ENCODE results near the gene CD163. TPM values are rescaled to one million over a fixed set of nuclear protein-coding genes. Genes with fewer than 3 reads are reported as not detected.
A peak's percentile ranks its signal among the peaks of the same experiment; 100 is the strongest.
"Not testable (repeated sequence)": the region's sequence is repeated elsewhere in the genome, so short reads cannot be mapped to it uniquely, and the experiment has no call there.

CD163 gene
- total and polyA plus RNA-seq, 8 donors, result 14.7 to 109 (median 31.3) TPM

DNA sequence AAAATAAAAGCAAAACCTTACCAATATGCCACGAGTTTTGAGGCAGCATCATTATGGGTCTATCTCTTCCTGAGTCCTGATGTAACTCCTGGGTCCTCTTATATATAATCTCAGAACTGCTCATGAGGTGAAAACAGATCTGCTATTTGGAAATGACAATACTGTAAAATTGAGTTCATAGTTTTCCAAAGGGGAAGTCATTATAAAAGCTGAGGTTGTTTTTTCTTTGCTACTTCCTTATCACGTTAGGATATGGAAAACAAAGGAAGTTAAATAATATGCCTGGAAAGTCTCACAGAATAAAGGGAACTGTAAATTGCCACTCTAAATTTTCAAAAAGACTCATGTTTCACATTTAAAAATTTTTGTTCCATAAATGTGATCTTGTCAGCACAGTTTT, 59.5 kb downstream of the CD163 start, which contains the start of gene CD163L1:
Gene CD163L1 (minus strand): TSS at position 78 of the 400 bp plus-strand sequence. CDS start 26 bp downstream, at position 52.
- no peak for DNase-seq
- intact Hi-C loops (cut with DNase I; ENCODE audit: low total_unique reads), result no loop called here
- H3K27me3 ChIP-seq, result peaks cover 0 to 26% (median 15%) of the 10 kb centered on the region in 3 donors
- WGBS, 5 donors, result 16 to 25% (median 20%) methylated on average over 2 of the region's 2 CpGs
- peaks cover 0 to 11% (median 9%) of the 10 kb centered on the region in 4 donors for H3K9me3 ChIP-seq
- TF ChIP-seq EP300 (IDR thresholded peaks at IDR 0.05), result no peak
- TF ChIP-seq, protein P1, sequence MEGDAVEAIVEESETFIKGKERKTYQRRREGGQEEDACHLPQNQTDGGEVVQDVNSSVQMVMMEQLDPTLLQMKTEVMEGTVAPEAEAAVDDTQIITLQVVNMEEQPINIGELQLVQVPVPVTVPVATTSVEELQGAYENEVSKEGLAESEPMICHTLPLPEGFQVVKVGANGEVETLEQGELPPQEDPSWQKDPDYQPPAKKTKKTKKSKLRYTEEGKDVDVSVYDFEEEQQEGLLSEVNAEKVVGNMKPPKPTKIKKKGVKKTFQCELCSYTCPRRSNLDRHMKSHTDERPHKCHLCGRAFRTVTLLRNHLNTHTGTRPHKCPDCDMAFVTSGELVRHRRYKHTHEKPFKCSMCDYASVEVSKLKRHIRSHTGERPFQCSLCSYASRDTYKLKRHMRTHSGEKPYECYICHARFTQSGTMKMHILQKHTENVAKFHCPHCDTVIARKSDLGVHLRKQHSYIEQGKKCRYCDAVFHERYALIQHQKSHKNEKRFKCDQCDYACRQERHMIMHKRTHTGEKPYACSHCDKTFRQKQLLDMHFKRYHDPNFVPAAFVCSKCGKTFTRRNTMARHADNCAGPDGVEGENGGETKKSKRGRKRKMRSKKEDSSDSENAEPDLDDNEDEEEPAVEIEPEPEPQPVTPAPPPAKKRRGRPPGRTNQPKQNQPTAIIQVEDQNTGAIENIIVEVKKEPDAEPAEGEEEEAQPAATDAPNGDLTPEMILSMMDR (IDR thresholded peaks at IDR 0.05), result no peak
- TF ChIP-seq POLR2A (IDR thresholded peaks at IDR 0.05), result no peak
- no peak for TF ChIP-seq POLR2AphosphoS5 (IDR thresholded peaks at IDR 0.05)
- no peaks in the 10 kb centered on the region for H3K36me3 ChIP-seq
- no peak within 1 kb of the TSS for H3K4me3 ChIP-seq
- no peak within 1 kb of the TSS for H3K27ac ChIP-seq
- peaks cover 0 to 4% (median 0%) of the 10 kb centered on the region in 4 donors for H3K4me1 ChIP-seq

DNA sequence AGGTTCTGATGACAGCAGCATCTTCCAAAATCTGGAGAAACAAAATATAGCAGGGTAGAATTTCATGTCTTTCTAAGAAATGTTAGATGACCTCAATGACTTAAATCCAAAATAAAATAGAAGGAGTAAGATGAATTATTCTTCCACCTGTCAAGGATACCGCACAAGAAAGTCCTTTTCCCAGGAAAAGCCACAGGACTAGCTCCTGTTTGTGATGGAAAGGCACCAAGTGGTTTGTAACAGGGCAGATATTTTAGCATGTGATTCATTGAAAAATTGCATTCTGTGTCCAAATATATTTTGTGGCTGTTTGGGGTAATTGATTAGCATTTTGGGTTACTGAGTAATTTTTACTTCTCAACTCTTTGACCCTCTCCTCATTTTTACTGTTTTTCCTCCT, 62.4 kb downstream of the CD163 start:
- H3K27me3 ChIP-seq, result peaks cover 0 to 31% (median 15%) of the 10 kb centered on the region in 3 donors
- WGBS, 5 donors, result 90 to 96% (median 93%) methylated on average over 1 of the region's 1 CpG
- no peaks in the 10 kb centered on the region for H3K36me3 ChIP-seq
- no peak for DNase-seq
- peaks cover 0 to 4% (median 0%) of the 10 kb centered on the region in 4 donors for H3K4me1 ChIP-seq
- H3K9me3 ChIP-seq, result peaks cover 0 to 11% (median 9%) of the 10 kb centered on the region in 4 donors
- no peak overlapping the region for H3K4me3 ChIP-seq
- H3K27ac ChIP-seq, result no peak overlapping the region
- TF ChIP-seq, protein P1 (IDR thresholded peaks at IDR 0.05), result no peak
- TF ChIP-seq EP300 (IDR thresholded peaks at IDR 0.05) (no peak), POLR2A (IDR thresholded peaks at IDR 0.05) (no peak), POLR2AphosphoS5 (IDR thresholded peaks at IDR 0.05) (no peak)
- intact Hi-C loops (cut with DNase I; ENCODE audit: low total_unique reads), result no loop called here

DNA sequence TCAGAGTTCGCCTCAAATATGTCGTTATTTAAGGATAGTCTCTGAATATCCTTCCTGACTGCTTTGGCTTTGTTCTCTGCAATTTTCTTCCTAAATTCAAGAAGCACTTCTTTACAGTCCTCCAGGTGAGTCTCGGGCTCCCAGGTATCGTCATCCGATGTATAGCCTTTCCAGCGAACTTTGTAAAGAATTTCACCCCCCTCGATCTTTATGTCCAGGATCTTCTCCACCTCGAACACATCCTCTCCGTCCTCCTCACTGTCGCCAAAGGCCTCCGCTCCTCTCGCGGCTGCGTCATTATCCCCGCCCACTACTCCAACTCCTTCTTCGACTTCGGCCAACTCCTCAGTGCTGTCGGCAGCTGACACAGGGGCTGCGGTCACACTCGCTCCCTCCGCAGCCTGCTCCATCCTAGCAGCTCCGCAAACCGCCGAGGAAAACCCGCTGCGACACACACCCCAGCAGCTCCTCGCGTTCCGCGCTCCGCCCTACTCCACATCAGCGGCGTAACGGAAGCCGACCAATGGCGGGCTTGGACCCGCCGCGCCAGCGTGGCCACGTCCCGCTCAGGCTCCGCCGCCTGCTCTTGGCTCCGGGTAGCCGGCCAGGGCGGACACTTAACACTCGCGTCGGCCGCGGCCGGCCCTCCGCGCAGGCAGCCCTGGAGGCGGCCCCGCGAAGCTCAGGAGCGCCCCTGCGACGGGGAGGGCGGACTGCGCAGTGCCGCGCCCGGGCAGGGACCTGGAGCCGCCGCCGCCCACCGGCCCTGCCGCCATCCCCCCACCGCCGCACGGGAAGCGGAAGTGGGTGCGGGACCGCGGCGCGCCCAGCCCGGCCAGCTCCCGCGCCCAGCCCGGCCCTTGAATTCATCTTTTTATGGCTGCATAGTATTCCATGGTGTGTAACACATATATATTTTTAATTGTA, 63.7 kb downstream of the CD163 start:
- peaks cover 0 to 11% (median 9%) of the 10 kb centered on the region in 4 donors for H3K9me3 ChIP-seq
- 13 to 27% (median 21%) methylated on average over 46 to 84 of the region's 84 CpGs for WGBS, 5 donors
- peak in 1 of 2 donors; percentile 69 for DNase-seq
- H3K4me3 ChIP-seq, result peak overlapping the region; percentile 18 to 32 (median 30)
- H3K27me3 ChIP-seq, result peaks cover 0 to 31% (median 15%) of the 10 kb centered on the region in 3 donors
- peak overlapping the region in 1 of 5 donors; percentile 17 for H3K27ac ChIP-seq
- TF ChIP-seq POLR2A (IDR thresholded peaks at IDR 0.05) (no peak), POLR2AphosphoS5 (IDR thresholded peaks at IDR 0.05) (no peak), EP300 (IDR thresholded peaks at IDR 0.05) (no peak)
- TF ChIP-seq, protein P1 (IDR thresholded peaks at IDR 0.05), result no peak
- no peaks in the 10 kb centered on the region for H3K36me3 ChIP-seq
- intact Hi-C loops (cut with DNase I; ENCODE audit: low total_unique reads), result no loop called here
- H3K4me1 ChIP-seq, result peaks cover 0 to 4% (median 0%) of the 10 kb centered on the region in 4 donors

DNA sequence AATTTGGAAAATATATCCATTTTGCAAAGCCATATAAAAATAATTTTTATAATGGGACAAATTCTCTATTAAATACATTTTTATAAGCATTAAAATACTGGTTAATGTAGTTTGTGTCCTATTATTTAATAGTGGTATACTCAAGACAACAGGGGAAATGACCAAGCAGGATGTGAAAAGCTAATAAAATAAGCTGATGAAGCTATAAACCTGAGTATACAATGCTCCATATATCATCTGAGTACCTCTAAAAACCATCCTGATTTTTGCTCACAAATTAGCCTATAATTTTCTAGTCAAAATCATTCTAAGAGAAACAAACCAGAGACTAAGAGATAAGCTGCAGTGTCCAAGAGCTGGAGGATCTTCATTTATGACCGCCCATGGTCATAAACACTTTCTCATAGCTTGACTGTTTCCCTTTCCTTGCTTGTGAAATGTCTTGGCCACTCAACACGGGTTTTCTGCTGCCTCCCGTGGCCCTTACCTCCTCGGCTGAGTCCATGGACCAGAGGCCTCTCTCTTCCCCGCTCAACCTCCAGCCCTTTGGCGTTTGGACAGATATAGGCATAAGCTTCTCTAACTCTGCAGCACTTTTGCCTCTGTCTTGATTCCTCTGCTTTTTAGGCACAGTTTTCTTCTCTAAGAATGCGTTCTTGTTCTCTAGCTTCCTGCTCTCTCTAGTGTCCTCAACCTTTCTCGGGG, 65.1 kb downstream of the CD163 start:
- H3K36me3 ChIP-seq; H3K4me3 ChIP-seq; H3K4me1 ChIP-seq; DNase-seq; H3K27ac ChIP-seq; intact Hi-C loops (cut with DNase I; ENCODE audit: low total_unique reads): not testable (repeated sequence)
- WGBS, 5 donors, result 85 to 93% (median 87%) methylated on average over 8 of the region's 8 CpGs
- Histone ChIP-seq H3K27me3 (peaks cover 0 to 31% (median 15%) of the 10 kb centered on the region in 3 donors), H3K9me3 (peaks cover 0 to 11% (median 9%) of the 10 kb centered on the region in 4 donors)

DNA sequence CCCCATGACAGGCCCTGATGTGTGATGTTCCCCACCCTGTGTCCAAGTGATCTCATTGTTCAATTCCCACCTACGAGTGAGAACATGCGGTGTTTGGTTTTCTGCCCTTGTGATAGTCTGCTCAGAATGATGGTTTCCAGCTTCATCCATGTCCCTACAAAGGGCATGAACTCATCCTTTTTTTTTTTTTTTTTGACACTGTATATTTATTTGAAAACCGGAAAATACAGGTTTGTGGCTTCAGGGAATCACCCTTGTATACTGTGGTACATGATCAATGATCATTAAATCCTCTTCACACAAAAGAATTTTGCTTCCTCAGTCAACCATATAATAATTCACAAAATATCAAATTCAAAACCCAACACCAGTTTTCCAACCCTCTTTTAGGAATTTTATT, 66.1 kb downstream of the CD163 start:
- peaks cover 0 to 31% (median 15%) of the 10 kb centered on the region in 3 donors for H3K27me3 ChIP-seq
- H3K27ac ChIP-seq; H3K4me3 ChIP-seq; DNase-seq; intact Hi-C loops (cut with DNase I; ENCODE audit: low total_unique reads); H3K36me3 ChIP-seq; H3K4me1 ChIP-seq: not testable (repeated sequence)
- peaks cover 0 to 11% (median 9%) of the 10 kb centered on the region in 4 donors for H3K9me3 ChIP-seq
- WGBS, 5 donors, result 84 to 91% (median 87%) methylated on average over 3 of the region's 3 CpGs

Data from stomach (tissue), 9 donors.